ENCODE measurements around the gene GDPD5.

The GDPD5 gene

GRCh38 chr11:75510723-75511019, 15.1 kb downstream of the GDPD5 start:
- Histone ChIP-seq H3K4me1 (ENCODE audit: insufficient read depth, low read length, severe bottlenecking) (peaks cover 13% of the 10 kb centered on the region), H3K9me2 (ENCODE audit: low read depth, low read length) (no peaks in the 10 kb centered on the region), H3K4me2 (ENCODE audit: low read length) (no peak overlapping the region), H3K9ac (ENCODE audit: low read length) (no peak overlapping the region), H3K36me3 (ENCODE audit: insufficient read depth, low read length) (no peaks in the 10 kb centered on the region), H4K20me1 (ENCODE audit: insufficient read depth, low read length) (no peaks in the 10 kb centered on the region), H2AFZ (ENCODE audit: low read length) (no peak overlapping the region), H3F3A (ENCODE audit: insufficient read depth, low read length) (no peaks in the 10 kb centered on the region), H3K27ac (ENCODE audit: low read depth, low read length, poor library complexity, severe bottlenecking) (no peak overlapping the region), H3K4me3 (ENCODE audit: low read depth, low read length, poor library complexity, severe bottlenecking) (no peak overlapping the region), H3K9me3 (ENCODE audit: low read length) (no peaks in the 10 kb centered on the region), H3K27me3 (ENCODE audit: insufficient read depth, low read length) (peaks cover 6% of the 10 kb centered on the region; the same call in 1 of the 2 replicates), H3K79me2 (ENCODE audit: insufficient read depth, low read length) (no peaks in the 10 kb centered on the region)
- TF ChIP-seq CTCF (IDR thresholded peaks at IDR 0.05; ENCODE audit: low read length) (no peak), EZH2 (IDR thresholded peaks at IDR 0.05; ENCODE audit: borderline replicate concordance, low read length) (no peak)

- H2AFZ ChIP-seq (ENCODE audit: low read length): no peak overlapping the region
- H3K9me2 ChIP-seq (ENCODE audit: low read depth, low read length): no peaks in the 10 kb centered on the region
- no peak overlapping the region for H3K4me2 ChIP-seq (ENCODE audit: low read length)
- no peaks in the 10 kb centered on the region for H3F3A ChIP-seq (ENCODE audit: insufficient read depth, low read length)
- no peak overlapping the region for H3K27ac ChIP-seq (ENCODE audit: low read depth, low read length, poor library complexity, severe bottlenecking)
- H3K36me3 ChIP-seq (ENCODE audit: insufficient read depth, low read length): no peaks in the 10 kb centered on the region
- H3K4me1 ChIP-seq (ENCODE audit: insufficient read depth, low read length, severe bottlenecking): peaks cover 13% of the 10 kb centered on the region
- H3K9me3 ChIP-seq (ENCODE audit: low read length): no peaks in the 10 kb centered on the region
- no peaks in the 10 kb centered on the region for H4K20me1 ChIP-seq (ENCODE audit: insufficient read depth, low read length)
- H3K27me3 ChIP-seq (ENCODE audit: insufficient read depth, low read length): peaks cover 2% of the 10 kb centered on the region; the same call in 1 of the 2 replicates
- TF ChIP-seq EZH2 (IDR thresholded peaks at IDR 0.05; ENCODE audit: borderline replicate concordance, low read length) (no peak), CTCF (IDR thresholded peaks at IDR 0.05; ENCODE audit: low read length) (no peak)
- no peak overlapping the region for H3K4me3 ChIP-seq (ENCODE audit: low read depth, low read length, poor library complexity, severe bottlenecking)
- H3K9ac ChIP-seq (ENCODE audit: low read length): no peak overlapping the region
- H3K79me2 ChIP-seq (ENCODE audit: insufficient read depth, low read length): no peaks in the 10 kb centered on the region
Observed at GRCh38 chr11:75510004-75510722, 15.6 kb downstream of the GDPD5 start.

- Histone ChIP-seq H3K4me2 (ENCODE audit: low read length) (no peak overlapping the region), H3F3A (ENCODE audit: insufficient read depth, low read length) (no peaks in the 10 kb centered on the region), H3K36me3 (ENCODE audit: insufficient read depth, low read length) (no peaks in the 10 kb centered on the region), H3K9me3 (ENCODE audit: low read length) (no peaks in the 10 kb centered on the region), H4K20me1 (ENCODE audit: insufficient read depth, low read length) (no peaks in the 10 kb centered on the region), H3K27ac (ENCODE audit: low read depth, low read length, poor library complexity, severe bottlenecking) (no peak overlapping the region), H3K9ac (ENCODE audit: low read length) (no peak overlapping the region), H2AFZ (ENCODE audit: low read length) (no peak overlapping the region), H3K79me2 (ENCODE audit: insufficient read depth, low read length) (no peaks in the 10 kb centered on the region), H3K9me2 (ENCODE audit: low read depth, low read length) (no peaks in the 10 kb centered on the region), H3K27me3 (ENCODE audit: insufficient read depth, low read length) (no peaks in the 10 kb centered on the region; the same call in 1 of the 2 replicates), H3K4me1 (ENCODE audit: insufficient read depth, low read length, severe bottlenecking) (peaks cover 13% of the 10 kb centered on the region), H3K4me3 (ENCODE audit: low read depth, low read length, poor library complexity, severe bottlenecking) (no peak overlapping the region)
- no peak for TF ChIP-seq CTCF (IDR thresholded peaks at IDR 0.05; ENCODE audit: low read length)
- TF ChIP-seq EZH2 (IDR thresholded peaks at IDR 0.05; ENCODE audit: borderline replicate concordance, low read length): no peak
Observed at GRCh38 chr11:75509020-75509720, 16.6 kb downstream of the GDPD5 start.
